ENCODE measurements around the gene CALHM3. TPM values are rescaled to one million over a fixed set of nuclear protein-coding genes. Genes with fewer than 3 reads are reported as not detected.

Gene CALHM3
- total RNA-seq, 1 donor from 2014 or later, result 0.20 TPM

- intact Hi-C loops (cut with micrococcal nuclease), result loop anchor here (1.0 to 2.0 kb wide), 4 partner anchors 19 to 55 kb away; partner anchors contain the start of genes ATP5MK and PDCD11
Observed at GRCh38 chr10:103451831-103452505, 27.1 kb downstream of the CALHM3 start, which contains the start of gene CALHM2. CALHM2 (minus strand) TSS chr10:103452370; CDS start chr10:103449941, 2,429 bp downstream.

DNA sequence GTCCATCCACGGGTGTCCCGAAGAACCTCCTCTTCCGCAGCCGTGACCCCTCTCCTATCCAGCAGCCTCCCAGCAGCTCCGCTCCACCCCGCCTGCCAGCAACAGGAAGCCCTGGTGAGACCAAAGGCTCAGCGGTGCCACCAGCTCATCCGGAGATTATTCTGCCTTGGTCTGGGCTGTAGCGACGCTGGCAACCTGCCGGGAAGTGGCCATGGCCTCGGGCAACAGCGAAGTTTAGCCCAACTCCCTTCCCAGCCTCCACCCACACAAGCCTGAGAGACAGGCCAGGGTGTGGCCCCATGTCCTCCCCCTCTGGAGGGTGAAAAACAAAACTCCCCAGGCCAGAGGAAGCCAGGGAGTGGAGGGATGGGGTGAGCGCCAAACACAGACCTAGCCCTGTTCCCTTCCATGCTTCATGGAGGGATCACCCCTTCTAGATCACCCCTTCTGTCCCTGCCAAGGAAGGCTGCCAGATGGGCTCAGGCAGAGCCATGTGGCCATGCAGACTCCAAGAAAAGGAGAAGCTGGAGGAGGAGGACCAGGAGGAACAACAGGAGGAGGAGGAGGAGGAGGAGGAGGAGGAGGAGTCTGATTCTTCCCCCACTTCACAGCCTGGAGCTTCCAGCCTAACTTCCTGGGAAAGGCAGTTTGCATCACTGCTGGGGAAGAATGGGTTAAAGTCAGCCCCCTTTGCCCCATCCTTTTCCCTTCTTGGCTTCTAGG lies 27.8 kb downstream of the CALHM3 start:
- intact Hi-C loops (cut with micrococcal nuclease), result loop anchor here (1.0 to 2.0 kb wide), 2 partner anchors 20 to 22 kb away; no protein-coding TSS in a partner anchor

DNA sequence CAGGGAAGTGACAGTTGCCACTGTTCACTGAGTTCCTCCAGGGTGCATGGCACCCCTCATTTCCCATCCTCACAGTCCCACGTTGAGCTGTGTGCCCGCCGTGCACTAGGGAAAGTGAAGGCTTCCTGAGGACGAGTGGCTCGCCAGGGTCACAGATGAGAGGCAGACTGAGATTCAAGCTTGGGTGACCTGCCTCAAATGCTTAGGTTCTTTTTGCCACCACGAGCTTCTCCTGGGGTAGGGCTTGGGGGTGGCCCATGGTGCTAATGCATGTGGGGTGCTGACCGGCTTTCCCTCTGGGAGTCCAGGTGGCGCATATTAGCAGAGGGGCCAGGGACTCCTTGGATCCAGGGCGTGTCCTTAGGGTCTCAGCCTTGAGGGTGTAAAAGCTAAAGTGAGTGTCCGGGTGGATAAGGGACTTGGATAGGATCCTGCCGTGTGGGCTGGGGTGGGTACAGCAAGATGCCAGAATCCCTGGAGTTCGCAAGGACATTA lies 28.8 kb downstream of the CALHM3 start:
- intact Hi-C loops (cut with micrococcal nuclease), result loop anchor here (2.0 kb wide), 1 partner anchor 21 kb away; no protein-coding TSS in a partner anchor

- intact Hi-C loops (cut with micrococcal nuclease), result loop anchor here (2.0 kb wide), 1 partner anchor 21 kb away; no protein-coding TSS in a partner anchor
Observed at GRCh38 chr10:103449208-103450144, 29.6 kb downstream of the CALHM3 start.

- intact Hi-C loops (cut with micrococcal nuclease), result no loop called here
Observed at GRCh38 chr10:103448746-103449145, 30.3 kb downstream of the CALHM3 start.

DNA sequence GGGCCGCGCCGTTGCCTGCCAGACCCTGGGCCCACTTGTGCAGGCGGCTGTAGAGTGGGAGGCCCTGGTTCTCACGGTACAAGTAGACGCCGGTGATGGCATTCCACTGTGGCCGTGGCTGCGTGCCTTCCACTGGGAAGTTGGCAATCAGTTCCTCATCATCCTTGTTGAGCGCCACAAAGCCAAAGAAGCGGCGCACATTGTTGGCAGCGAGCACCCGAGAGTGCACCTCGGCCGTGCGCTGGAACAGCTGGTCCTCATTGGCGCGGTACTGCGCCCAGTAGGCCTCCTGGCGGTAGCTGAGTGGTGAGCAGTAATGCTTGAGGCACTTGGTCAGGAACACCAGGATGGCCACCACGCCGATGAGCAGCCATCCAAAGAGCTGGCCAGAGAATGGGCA lies 31.9 kb downstream of the CALHM3 start:
- intact Hi-C loops (cut with micrococcal nuclease), result no loop called here

GRCh38 chr10:103445767-103446567 lies 33.1 kb downstream of the CALHM3 start:
- intact Hi-C loops (cut with micrococcal nuclease), result no loop called here

- intact Hi-C loops (cut with micrococcal nuclease), result no loop called here
Observed at GRCh38 chr10:103445366-103445765, 33.7 kb downstream of the CALHM3 start.

DNA sequence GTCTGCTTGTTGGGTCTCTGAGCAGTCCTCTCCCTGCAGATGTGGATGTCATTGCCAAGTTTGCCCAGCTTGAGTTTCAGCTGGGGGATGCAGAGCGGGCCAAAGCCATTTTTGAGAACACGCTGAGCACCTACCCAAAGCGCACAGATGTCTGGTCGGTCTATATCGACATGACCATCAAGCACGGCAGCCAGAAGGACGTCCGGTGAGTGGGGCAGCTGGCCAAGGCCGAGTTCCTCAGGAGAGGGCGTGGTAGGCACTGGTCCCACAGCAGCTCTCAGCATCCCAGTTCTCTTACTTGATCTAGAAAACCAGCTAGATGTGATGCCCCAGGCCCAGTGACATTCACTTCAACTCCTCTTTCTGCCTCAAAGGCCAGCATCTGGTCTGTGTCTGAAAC lies 34.6 kb downstream of the CALHM3 start:
- intact Hi-C loops (cut with micrococcal nuclease), result no loop called here

DNA sequence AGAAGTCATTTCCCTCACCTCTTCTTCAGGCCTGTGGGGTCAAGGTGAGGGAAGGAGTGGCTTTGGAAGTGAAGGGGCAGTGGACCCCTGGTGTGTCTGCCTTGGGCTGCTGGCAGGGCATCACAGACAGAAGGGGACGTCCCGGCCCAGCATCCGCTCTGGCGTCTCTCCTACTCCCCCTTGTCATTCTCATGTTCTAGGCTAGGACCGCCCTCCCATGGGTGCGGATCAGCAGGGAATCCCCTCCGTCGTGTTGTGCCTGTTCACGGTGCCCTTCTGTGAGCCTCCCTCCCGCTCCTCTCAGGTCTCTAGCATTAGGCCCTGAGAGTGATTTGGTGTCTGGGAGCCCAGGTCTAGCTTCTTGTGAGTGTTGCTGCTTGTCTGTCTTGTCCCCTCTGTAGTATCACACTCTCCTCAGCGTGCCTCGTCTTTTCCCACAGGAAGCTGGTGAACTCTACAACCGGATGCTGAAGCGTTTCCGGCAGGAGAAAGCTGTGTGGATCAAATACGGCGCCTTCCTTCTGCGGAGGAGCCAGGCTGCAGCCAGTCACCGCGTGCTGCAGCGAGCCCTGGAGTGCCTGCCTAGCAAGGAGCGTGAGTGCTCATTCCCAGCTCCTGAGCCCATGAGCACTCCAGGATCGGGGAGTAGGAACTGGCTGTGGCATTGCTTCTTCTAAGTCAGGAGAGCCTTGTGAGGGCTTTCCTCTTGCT lies 35.4 kb downstream of the CALHM3 start:
- intact Hi-C loops (cut with micrococcal nuclease), result no loop called here

GRCh38 chr10:103442031-103442461 lies 37.0 kb downstream of the CALHM3 start:
- intact Hi-C loops (cut with micrococcal nuclease), result no loop called here

DNA sequence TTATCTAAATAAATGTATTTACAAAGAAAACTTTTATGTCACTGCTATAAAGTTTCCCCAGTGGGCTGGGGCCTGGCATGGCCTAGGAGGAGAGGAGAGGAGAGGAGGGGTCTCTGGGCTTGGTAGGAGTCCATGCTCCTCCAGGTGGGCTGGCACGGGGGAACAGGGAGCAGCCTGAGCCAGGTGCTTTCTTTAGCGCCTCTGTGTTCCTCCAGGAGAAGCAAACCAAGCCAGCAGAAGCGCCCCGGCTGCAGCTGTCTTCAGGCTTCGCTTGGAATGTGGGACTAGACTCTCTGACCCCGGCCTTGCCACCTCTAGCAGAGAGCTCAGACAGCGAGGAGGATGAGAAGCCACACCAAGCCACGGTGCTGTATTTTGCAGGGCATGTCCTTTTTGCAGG lies 37.4 kb downstream of the CALHM3 start:
- intact Hi-C loops (cut with micrococcal nuclease), result no loop called here

DNA sequence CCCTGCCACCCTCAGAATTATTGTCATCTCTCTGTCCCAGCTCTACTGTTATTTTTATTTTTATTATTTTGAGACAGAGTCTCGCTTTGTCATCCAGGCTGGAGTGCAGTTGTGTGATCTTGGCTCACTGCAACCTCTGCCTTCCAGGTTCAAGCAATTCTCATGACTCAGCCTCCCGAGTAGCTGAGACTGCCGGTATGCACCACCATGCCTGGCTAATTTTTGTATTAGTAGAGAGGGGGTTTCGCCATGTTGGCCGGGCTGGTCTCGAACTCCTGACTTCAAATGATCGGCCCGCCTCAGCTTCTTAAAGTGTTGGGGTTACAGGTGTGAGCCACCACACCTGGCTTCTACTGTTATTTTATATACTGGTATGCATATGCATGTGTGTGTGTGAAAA lies 37.8 kb downstream of the CALHM3 start:
- intact Hi-C loops (cut with micrococcal nuclease), result no loop called here

DNA sequence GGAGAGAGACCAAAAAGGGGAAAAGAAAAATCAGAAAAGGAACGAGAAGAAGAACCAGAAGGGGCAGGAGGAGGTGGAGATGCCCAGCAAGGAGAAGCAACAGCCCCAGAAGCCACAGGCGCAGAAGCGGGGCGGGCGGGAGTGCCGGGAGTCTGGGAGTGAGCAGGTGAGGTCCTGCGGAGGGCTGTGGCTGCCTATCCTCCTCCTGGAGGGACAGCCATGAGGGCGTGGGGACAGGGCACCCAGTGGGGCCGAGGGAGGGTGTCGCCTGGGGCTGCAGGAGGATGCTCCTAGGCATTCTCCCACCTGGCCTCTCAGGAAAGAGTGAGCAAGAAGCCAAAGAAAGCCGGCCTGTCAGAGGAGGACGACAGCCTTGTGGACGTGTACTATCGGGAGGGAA lies 38.6 kb downstream of the CALHM3 start:
- intact Hi-C loops (cut with micrococcal nuclease), result no loop called here

DNA sequence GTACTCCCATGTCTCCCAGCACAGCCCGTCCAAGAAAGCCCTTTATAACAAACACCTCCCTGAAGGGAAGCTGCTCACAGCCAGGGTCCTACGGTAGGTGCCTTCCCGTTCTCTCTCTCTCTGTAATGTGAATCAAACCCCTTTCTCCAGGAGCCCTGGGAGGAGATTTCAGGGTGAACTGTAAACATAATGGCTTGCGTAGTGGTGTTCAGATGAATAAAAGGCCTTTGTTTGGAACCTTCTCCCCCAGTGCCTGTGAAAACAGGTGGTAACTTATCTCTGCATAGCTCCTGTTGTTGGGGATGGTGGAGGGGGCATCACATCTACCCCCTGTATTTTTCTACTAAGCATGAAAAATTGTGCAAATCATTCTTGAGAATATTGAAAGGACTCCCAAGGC lies 39.3 kb downstream of the CALHM3 start:
- intact Hi-C loops (cut with micrococcal nuclease), result no loop called here

DNA sequence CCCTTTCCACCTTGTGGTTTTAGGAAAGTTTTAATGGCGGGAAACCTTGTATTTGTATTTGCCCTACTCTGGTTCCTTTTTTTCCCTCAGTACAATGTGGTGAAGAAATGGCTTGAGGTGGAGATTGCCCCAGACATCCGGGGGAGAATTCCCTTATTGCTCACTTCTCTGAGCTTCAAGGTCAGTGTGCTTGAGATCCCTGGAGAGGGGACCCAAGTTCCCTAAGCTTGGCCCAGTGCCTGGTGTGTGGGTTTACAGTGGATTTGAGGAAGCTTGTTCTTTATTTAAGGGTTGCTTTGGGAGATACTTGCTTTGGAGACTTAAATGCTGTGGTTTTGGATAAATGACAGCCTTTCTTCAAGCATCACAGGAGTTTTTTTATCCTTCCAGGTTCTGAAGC lies 45.2 kb downstream of the CALHM3 start:
- intact Hi-C loops (cut with micrococcal nuclease), result no loop called here

- intact Hi-C loops (cut with micrococcal nuclease), result no loop called here
Observed at GRCh38 chr10:103431902-103432301, 47.1 kb downstream of the CALHM3 start.

GRCh38 chr10:103429647-103430046 lies 49.4 kb downstream of the CALHM3 start:
- intact Hi-C loops (cut with micrococcal nuclease), result loop anchor here (1.0 to 10.0 kb wide), 4 partner anchors 21 to 125 kb away; no protein-coding TSS in a partner anchor

GRCh38 chr10:103428989-103429643 lies 49.9 kb downstream of the CALHM3 start:
- intact Hi-C loops (cut with micrococcal nuclease), result loop anchor here (1.0 to 10.0 kb wide), 4 partner anchors 22 to 126 kb away; no protein-coding TSS in a partner anchor

All from T-helper 1 cell treated with Interleukin-12 subunit alpha and Interleukin-12 subunit beta and Interleukin-4 antibody, amounts not matched to agents 30 ng/mL and 1 ng/mL, for 36 hours (primary cell).